Left renal pelvis (tissue), 4 donors: ENCODE measurements around the gene UTP14C. TPM values are rescaled to one million over a fixed set of nuclear protein-coding genes. Genes with fewer than 3 reads are reported as not detected.
"Not testable (repeated sequence)": the region's sequence is repeated elsewhere in the genome, so short reads cannot be mapped to it uniquely, and the experiment has no call there.

Experiments
- DNase-seq, 4 donors: peaks; one replicate each; pipeline ENCODE4 v3.0.0-alpha.2; 2013; ENCODE audit warnings: low read depth in 4 of 4, low spot score in 3 of 4
- polyA plus RNA-seq, 4 donors: library from polyadenylated mRNA; unstranded; fragments of 120-200 nt; gene quantifications; one replicate each; pipeline ENCODE4 v1.2.1, GENCODE V29; 2013; ENCODE audit not compliant: insufficient read length in 4 of 4

UTP14C gene, protein sequence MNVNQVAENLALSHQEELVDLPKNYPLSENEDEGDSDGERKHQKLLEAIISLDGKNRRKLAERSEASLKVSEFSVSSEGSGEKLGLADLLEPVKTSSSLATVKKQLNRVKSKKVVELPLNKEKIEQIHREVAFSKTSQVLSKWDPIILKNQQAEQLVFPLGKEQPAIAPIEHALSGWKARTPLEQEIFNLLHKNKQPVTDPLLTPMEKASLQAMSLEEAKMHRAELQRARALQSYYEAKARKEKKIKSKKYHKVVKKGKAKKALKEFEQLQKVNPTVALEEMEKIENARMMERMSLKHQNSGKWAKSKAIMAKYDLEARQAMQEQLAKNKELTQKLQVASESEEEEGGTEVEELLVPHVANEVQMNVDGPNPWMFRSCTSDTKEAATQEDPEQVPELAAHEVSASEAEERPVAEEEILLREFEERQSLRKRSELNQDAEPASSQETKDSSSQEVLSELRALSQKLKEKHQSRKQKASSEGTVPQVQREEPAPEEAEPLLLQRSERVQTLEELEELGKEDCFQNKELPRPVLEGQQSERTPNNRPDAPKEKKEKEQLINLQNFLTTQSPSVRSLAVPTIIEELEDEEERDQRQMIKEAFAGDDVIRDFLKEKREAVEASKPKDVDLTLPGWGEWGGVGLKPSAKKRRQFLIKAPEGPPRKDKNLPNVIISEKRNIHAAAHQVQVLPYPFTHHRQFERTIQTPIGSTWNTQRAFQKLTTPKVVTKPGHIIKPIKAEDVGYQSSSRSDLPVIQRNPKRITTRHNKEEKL
- 10 to 100 TPM; 31.1 to 36.2 (median 33.6) TPM for polyA plus RNA-seq

DNA sequence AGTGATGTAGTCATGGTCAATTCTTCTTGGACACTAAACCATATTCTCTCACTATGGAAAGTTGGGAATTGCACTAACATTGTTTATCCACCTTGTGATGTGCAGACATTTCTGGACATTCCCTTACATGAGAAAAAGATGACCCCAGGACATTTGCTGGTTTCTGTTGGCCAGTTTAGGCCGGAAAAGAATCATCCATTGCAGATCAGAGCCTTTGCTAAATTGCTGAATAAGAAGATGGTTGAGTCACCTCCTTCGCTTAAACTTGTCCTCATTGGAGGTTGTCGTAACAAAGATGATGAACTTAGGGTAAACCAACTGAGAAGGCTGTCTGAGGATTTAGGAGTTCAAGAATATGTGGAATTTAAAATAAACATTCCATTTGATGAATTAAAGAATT is at the start of gene UTP14C:
TSS of gene UTP14C (plus strand) at position 211 of the 400 bp plus-strand sequence. CDS start 4,114 bp downstream, outside the sequence.
- no peak for DNase-seq

DNA sequence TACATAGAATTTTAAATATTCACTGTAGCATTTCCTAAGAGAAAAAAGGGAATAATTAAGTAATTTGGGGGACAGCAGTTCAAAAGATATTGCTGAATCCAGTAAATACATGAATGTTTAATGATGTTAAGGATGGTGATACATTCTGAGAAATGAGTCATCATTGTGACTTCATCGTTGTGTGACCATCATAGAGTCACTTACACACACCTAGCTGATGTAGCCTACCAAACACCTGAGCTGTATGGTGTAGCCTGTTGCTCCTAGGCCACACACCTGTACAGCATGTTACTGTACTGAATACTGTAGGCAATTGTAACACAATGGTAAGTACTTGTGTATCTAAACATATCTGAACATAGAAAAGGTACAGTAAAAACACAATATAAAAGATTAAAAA is 48.1 kb upstream of the UTP14C start:
- no peak for DNase-seq

DNA sequence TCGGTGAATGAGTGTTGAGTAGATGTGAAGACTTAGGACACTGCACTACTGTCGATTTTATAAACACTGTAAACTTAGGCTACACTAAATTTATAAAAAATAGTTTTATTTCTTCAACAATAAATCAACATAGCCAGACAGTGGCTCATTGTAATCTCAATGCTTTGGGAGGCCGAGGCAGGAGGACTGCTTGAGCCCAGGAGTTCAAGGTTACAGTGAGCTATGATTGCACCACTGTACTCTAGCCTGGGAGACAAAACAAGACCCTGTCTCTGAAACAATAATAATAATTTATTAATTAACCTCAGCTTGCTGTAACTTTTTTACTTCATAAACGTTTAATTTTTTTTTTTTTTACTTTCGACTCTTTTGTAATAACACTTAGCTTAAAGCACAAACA is 47.6 kb upstream of the UTP14C start:
- DNase-seq, result no peak

DNA sequence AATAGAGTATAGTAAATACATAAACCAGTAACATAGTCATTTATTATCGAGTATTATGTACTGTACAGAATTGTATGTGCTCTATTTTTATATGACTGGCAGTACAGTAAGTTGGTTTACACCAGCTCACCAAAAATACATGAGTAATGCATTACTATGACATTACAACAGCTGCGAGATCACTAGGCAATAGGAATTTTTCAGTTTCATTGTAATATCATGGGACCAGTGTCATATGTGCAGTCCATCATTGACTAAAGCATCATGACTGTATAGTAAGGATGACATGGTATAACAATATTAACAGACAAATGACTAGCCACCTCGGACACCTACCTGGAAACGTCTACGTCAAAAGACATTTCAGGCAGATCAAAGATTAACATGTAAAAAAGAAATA is 46.9 kb upstream of the UTP14C start:
- DNase-seq, result no peak

DNA sequence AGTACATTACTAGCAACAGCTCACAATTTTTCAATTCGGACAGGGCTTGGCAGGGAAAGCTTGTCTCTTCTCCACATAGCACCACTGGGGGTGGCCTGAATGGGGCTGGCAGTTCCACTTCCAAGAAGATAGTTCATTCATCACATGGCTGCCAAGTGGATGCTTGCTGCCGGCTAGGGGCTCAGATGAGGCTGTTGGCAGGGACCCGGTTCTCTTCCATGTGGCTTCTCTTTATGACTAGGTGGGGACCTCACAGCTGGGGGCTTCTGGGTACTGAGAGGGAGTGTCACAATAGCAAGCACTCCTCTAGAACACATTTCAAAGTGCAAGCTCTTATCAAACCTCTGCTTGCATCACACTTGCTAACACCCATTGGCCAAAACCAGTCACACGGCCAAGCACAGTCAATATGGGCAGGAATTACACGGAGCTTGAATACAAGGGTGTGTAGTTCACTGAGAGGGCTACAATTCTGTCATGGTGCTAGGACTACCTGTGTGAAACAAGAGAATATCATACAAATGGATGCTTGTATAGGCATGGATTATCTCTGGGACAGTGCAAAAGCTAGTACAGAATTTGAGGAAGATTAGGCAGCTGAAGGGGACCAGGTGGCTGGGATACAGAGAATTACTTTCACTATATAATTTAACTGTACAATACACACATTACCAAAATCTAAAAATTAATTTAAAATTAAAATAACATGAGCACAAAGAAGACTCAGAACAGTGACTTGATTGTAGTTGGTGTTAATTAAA is 45.5 kb upstream of the UTP14C start:
- DNase-seq, result no peak

DNA sequence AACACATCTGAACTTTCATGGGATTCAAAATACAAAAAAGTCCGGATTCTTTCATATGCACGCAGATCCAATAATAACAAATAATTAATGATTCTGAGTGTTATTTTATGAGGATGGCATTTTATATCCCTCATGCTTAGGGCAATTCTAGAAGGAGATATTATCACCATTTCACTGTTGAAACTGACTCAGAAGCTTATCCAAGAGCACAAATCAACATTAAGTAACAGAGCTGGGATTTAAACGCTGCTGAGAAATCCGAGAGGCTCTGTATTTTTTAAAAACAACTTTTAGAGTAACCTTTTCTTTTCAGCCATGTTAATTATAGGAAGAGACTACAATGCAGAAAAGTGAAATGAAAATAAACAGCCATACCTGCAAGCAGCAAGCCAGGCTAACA is 43.6 kb upstream of the UTP14C start:
- no peak for DNase-seq

DNA sequence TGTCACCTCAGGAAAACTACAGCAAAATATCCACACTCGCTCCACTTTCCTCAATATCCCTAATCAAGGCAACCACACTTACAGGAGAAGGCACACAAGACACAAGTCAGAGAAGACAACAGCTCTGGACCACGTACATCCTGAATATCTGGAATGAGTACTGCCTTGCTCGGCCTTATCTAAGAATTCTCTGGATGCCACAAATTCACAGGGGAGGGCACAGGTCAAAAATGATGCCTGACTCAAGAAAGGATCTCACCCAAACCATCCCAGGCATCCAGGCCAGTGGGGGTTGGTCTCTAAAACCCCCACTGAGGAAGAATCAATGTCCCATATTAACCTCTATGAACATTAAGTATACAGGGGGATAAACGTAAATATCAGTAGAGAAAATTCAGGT is 43.1 kb upstream of the UTP14C start:
- DNase-seq, result no peak

GRCh38 chr13:51983292-51983691 is 41.2 kb upstream of the UTP14C start:
- not testable (repeated sequence) for DNase-seq

DNA sequence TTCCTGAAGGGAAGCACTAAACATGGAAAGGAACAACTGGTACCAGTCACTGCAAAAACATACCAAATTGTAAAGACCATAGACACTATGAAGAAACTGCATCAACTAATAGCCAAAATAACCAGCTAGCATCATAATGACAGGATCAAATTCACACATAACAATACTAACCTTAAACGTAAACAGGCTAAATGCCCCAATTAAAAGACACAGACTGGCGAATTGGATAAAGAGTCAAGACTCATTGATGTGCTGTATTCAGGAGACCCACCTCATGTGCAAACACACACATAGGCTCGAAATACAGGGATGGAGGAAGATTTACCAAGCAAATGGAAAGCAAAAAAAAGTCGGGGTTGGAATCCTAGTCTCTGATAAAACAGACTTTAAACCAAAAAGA is 39.6 kb upstream of the UTP14C start:
- DNase-seq, result not testable (repeated sequence)

DNA sequence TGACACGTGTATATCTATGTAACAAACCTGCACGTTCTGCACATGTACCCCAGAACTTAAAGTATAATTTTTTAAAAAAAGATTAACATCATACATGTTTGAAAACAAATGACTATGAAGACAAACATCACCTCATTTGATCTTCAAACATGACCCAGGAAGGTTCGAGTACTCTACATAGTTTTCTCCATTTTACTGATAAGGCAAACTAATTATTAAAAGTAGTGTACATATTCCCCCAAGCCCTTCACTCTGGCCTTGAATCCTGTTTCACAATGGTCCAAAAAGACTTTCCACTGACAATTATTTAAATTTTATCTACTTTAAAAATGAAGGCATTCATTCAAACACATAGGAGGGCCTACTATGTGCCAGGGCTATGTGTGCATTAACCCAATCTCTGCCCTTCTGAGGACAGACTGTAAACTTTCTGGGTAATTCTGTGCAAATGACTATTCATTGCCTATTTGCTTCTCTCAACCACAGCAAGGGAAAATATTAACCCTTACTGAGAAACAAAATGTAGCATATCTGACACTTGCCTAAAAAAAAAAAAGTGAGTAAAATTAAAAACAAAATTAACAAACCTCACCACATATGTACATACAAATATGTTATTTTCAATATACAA is 35.4 kb upstream of the UTP14C start:
- DNase-seq, result no peak

DNA sequence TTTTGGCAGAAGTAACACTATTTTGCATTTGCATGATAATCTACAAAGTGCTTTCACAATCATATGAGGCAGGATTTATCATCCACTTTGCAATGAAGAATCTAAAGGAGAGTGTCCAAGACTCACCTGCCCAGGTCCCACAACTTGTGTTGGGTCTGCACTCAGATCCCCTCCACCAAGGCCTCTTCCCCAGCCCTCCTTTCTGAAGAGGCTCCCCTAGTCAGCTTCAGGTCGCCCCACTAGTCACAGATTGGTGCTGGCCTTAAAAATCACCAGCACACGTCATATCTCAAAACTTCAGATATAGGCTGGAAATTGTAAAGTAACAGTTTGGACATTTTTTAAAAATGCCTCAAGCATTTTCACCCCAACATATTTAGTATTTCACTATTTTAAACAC is 30.8 kb upstream of the UTP14C start:
- no peak for DNase-seq

DNA sequence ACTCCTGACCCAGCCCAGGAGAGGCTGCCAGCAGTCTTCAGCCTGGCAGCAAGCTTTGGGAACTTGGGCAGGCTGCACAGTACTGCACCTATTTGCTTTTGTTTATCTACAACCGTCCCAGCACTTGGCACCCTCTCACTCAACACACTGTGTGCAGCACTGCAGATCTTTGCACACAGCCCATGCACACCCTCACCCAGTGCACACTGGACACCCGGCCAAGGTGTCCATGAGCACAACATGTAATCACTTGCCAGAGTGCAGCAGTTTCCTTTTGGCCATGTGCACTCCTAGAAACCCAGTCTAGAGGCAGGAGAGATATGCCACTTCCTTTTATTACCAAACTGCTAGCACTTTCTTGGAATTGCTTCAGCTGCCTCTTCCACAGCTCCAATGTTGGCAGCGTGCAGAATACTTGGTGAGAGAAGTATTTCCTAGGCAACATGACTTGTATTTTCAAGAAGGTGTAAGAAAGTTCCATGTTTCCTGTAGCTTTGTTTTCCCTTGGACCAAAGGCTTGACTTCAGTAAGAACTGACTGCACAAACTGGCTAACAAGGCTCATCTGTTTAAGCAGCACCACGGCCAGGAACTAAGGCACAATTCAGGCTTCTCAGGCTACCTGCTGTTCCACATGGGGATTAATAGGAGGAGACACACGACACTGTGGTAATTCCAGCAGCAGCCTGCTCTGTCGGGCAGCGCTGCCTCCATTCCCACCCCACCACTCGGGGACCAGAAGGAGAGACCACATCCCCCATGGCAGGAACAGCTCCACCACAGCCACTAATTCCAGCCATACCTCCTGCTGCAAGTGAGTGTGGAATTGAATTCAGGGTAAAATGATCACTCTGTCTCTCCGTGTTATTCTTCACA is 28.6 kb upstream of the UTP14C start:
- no peak for DNase-seq

GRCh38 chr13:51996641-51997040 is 27.9 kb upstream of the UTP14C start:
- no peak for DNase-seq

DNA sequence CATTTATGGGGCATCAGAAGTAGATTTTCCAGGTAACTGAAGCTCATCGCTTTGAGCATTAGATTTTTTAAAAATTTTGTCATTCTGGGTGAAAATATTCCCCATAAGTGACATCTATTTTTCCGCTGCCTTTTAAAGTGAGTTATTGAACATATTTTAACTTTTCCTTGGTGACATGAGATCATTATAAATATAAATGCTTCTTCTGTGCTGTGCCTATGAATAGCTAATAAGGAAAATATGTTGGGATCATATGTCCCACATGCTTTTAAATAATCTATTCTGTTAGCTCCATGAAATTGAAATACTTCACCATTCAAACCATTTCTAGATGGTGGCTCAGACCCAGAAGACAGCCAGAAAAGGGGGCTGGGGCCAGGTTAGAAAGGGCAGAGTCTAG is 27.3 kb upstream of the UTP14C start:
- DNase-seq, result no peak

DNA sequence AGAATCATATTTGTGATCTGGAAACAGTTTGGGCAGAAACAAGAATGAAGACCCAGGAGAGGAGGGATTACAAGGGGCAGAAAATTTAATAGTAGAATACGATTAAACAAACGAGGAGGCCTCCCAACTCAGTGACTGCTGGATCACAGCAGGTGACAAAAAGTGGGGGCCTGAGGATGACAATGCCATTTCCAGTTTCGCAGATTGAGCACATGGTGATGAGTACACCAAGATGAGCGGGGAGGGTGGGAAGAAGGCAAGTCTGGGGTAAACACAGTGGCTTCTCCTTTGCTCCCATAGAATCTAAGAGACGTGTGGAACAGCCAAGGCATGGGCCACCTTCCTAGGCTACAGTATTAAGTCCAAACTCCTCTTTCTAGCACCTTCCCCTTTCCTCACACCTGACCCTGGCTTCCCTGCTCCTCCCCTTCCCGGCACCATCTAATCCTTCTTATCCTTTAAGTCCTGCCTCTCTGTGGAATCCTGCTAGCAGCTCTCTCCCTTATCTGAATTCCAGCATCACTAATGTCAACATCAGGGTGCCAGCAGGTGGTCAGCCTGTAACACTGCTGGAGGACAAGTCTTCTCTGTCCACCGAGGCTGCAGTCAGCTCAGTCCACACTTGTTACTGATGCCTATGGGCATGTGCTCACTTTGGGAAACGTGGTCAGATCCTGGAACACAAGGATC is 26.7 kb upstream of the UTP14C start:
- no peak for DNase-seq

DNA sequence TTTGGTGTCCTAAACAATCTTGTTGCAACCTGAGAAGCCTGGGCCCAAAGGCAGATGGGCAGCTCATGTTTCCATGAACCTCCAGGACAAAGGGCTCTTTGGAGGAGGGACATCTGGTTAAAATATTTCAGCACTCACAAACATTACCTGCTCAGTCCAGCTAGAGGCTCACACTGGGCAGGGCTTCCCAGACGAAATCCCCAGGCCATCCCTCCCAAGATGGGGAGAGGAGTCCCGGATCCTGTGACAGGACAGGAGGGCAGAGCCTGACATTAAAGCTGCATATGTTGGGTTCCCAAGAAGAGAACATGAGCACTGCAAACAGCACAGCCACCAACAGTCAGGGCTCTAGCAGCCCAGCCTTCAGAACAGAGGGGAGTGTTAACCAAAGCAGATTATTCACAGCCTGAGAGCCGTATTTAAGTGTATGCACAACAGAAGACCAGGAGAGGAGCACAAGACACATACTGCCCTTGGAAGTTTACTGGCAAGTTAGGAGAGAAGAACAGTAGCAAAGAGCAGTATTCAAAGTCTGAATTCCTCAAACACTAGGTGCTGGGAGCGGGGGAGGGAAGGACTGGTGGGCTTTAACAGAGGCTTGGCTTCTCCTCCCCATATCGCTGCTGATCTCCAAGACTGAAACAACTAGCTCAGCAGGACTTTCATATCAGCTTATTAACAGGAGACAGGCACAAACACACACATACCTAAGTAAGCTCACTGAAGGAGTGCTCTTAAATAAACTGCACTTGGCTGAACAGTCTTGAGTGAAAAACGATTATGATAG is 25.6 kb upstream of the UTP14C start:
- no peak for DNase-seq

GRCh38 chr13:51999510-51999911 is 25.0 kb upstream of the UTP14C start:
- no peak for DNase-seq

- DNase-seq, result no peak
Observed at GRCh38 chr13:51999921-52000320, 24.6 kb upstream of the UTP14C start.
